Umbilical cord (tissue), 2 donors: ENCODE measurements around the gene DLG5. TPM values are rescaled to one million over a fixed set of nuclear protein-coding genes. Genes with fewer than 3 reads are reported as not detected.

Experiments
- DNase-seq: peaks from one replicate; pipeline ENCODE4 v3.0.0-alpha.2; 2015; ENCODE audit warnings: low spot score
- total RNA-seq: library from RNA; depleted of rRNA; stranded (reverse); fragments of >200 nt; gene quantifications from one replicate; pipeline ENCODE4 v1.2.3, GENCODE V29; 2014; ENCODE audit warnings: low replicate concordance; ENCODE audit not compliant: insufficient read depth

The DLG5 gene
- total RNA-seq, 1 donor from 2014 or later = 21.4 TPM

- peak; percentile 74 for DNase-seq
Observed at GRCh38 chr10:77844713-77845445, 81.7 kb downstream of the DLG5 start.

GRCh38 chr10:77844177-77844576, 82.4 kb downstream of the DLG5 start:
- no peak for DNase-seq

- DNase-seq = no peak
Observed at GRCh38 chr10:77843264-77843663, 83.3 kb downstream of the DLG5 start.

GRCh38 chr10:77842652-77843212, 83.8 kb downstream of the DLG5 start:
- no peak for DNase-seq

GRCh38 chr10:77841711-77842375, 84.7 kb downstream of the DLG5 start:
- DNase-seq = no peak

GRCh38 chr10:77840636-77841035, 85.9 kb downstream of the DLG5 start:
- DNase-seq = no peak

- DNase-seq = no peak
Observed at GRCh38 chr10:77837925-77838595, 88.5 kb downstream of the DLG5 start.

GRCh38 chr10:77837248-77837924, 89.2 kb downstream of the DLG5 start:
- DNase-seq = no peak

GRCh38 chr10:77836299-77836820, 90.2 kb downstream of the DLG5 start:
- DNase-seq = peak; percentile 23

- DNase-seq = no peak
Observed at GRCh38 chr10:77835669-77836086, 90.9 kb downstream of the DLG5 start.

GRCh38 chr10:77834943-77835668, 91.4 kb downstream of the DLG5 start:
- DNase-seq = no peak

GRCh38 chr10:77834540-77834939, 92.0 kb downstream of the DLG5 start:
- no peak for DNase-seq

- DNase-seq = no peak
Observed at GRCh38 chr10:77833792-77834191, 92.8 kb downstream of the DLG5 start.

GRCh38 chr10:77833225-77833624, 93.3 kb downstream of the DLG5 start:
- no peak for DNase-seq

- no peak for DNase-seq
Observed at GRCh38 chr10:77832238-77832637, 94.3 kb downstream of the DLG5 start.

- DNase-seq = no peak
Observed at GRCh38 chr10:77829356-77829755, 97.2 kb downstream of the DLG5 start.

- DNase-seq = no peak
Observed at GRCh38 chr10:77828377-77828776, 98.2 kb downstream of the DLG5 start.

GRCh38 chr10:77827366-77827765, 99.2 kb downstream of the DLG5 start:
- no peak for DNase-seq

- DNase-seq = no peak
Observed at GRCh38 chr10:77825965-77826364, 100.6 kb downstream of the DLG5 start.

GRCh38 chr10:77824908-77825307, 101.6 kb downstream of the DLG5 start:
- DNase-seq = no peak
